Caco-2 (cell line): ENCODE data around the gene GRID2IP. TPM values are rescaled to one million over a fixed set of nuclear protein-coding genes. Genes with fewer than 3 reads are reported as not detected.

Experiments used
- BruUV-seq: library from RNA; stranded (reverse); fragments of 400-500 nt; replicated peaks from 2 replicates; lab custom pipeline; 2021; lab: Mats Ljungman, UMichigan
- CTCF ChIA-PET: fragments of 300-600 bp; sonication (Branson Sonifier 250); formaldehyde crosslinking; loops from one replicate; lab custom pipeline; 2022; ENCODE audit warnings: antibody characterized with exemption; lab: Charles Lee
- POLR2A ChIA-PET: fragments of 300-600 bp; sonication (Branson Sonifier 250); formaldehyde crosslinking; loops from one replicate; lab custom pipeline; 2022; ENCODE audit warnings: antibody characterized with exemption; lab: Charles Lee
- DNase-seq, 2 experiments: peaks; one replicate each; pipeline versions ENCODE4 v3.0.0 to v3.0.0-alpha.2; 2020 to 2022
- H3K27me3 ChIP-seq: replicated peaks from 2 replicates; pipeline ENCODE4 v1.6.0; 2011; ENCODE audit warnings: low read length; ENCODE audit not compliant: control insufficient read depth, insufficient read depth
- H3K36me3 ChIP-seq: 2 replicates; pipeline ENCODE4 v1.5.1; 2011; ENCODE audit warnings: low read length; ENCODE audit not compliant: control insufficient read depth, insufficient read depth
- H3K4me1 ChIP-seq: fragments of 250-450 bp; sonication (Bioruptor Pico); 2 replicates; pipeline ENCODE4 v1.5.1; 2020; ENCODE audit warnings: mild to moderate bottlenecking
- H3K4me3 ChIP-seq: 2 replicates; pipeline ENCODE4 v1.5.1; 2011; ENCODE audit warnings: low read depth, mild to moderate bottlenecking, control low read depth, low read length
- H3K9me3 ChIP-seq: fragments of 250-450 bp; sonication (Bioruptor Pico); 2 replicates; pipeline ENCODE4 v1.5.1; 2020; ENCODE audit warnings: mild to moderate bottlenecking, moderate library complexity
- H3K27ac Mint-ChIP-seq: one replicate; pipeline ENCODE4 v1.8.0; 2022; ENCODE audit warnings: mixed read lengths; ENCODE audit not compliant: unreplicated experiment
- H3K27me3 Mint-ChIP-seq: one replicate; pipeline ENCODE4 v1.8.0; 2022; ENCODE audit warnings: mixed read lengths; ENCODE audit not compliant: insufficient read depth, unreplicated experiment
- H3K36me3 Mint-ChIP-seq: one replicate; pipeline ENCODE4 v1.8.0; 2022; ENCODE audit warnings: mild to moderate bottlenecking, mixed read lengths; ENCODE audit not compliant: insufficient read depth, unreplicated experiment
- H3K4me1 Mint-ChIP-seq: one replicate; pipeline ENCODE4 v1.8.0; 2022; ENCODE audit warnings: low read depth, mixed read lengths; ENCODE audit not compliant: unreplicated experiment
- H3K4me3 Mint-ChIP-seq: one replicate; pipeline ENCODE4 v1.8.0; 2022; ENCODE audit warnings: mild to moderate bottlenecking, moderate library complexity, mixed read lengths; ENCODE audit not compliant: unreplicated experiment
- H3K9me3 Mint-ChIP-seq: one replicate; pipeline ENCODE4 v1.8.0; 2022; ENCODE audit warnings: mixed read lengths; ENCODE audit not compliant: unreplicated experiment
- intact Hi-C: fragments of 100-400 bp; cut with micrococcal nuclease; formaldehyde crosslinking; loops from one replicate; pipeline ENCODE4 v1.10.0; 2022; ENCODE audit not compliant: unreplicated experiment
- total RNA-seq: library from RNA; stranded (reverse); gene quantifications from 2 replicates; pipeline ENCODE4 v1.2.3, GENCODE V29; 2022
- TF ChIP-seq, protein P1 (sequence below), 2 experiments: fragments of 200-600 bp in 1 of 2; IDR thresholded peaks; 1 replicate in 1 of 2; 2 replicates in 1 of 2; pipeline versions ENCODE4 v1.5.1 to v1.8.0; 2011 to 2022; ENCODE audit warnings: antibody characterized with exemption in 1 of 2, control low read depth in 1 of 2, inconsistent platforms in 1 of 2, low read depth in 1 of 2, low read length in 1 of 2, mild to moderate bottlenecking in 1 of 2, moderate library complexity in 1 of 2; ENCODE audit not compliant: insufficient read depth in 1 of 2, severe bottlenecking in 1 of 2, unreplicated experiment in 1 of 2

The GRID2IP gene
- total RNA-seq, 1 experiment from 2014 or later: 0.95 TPM

DNA sequence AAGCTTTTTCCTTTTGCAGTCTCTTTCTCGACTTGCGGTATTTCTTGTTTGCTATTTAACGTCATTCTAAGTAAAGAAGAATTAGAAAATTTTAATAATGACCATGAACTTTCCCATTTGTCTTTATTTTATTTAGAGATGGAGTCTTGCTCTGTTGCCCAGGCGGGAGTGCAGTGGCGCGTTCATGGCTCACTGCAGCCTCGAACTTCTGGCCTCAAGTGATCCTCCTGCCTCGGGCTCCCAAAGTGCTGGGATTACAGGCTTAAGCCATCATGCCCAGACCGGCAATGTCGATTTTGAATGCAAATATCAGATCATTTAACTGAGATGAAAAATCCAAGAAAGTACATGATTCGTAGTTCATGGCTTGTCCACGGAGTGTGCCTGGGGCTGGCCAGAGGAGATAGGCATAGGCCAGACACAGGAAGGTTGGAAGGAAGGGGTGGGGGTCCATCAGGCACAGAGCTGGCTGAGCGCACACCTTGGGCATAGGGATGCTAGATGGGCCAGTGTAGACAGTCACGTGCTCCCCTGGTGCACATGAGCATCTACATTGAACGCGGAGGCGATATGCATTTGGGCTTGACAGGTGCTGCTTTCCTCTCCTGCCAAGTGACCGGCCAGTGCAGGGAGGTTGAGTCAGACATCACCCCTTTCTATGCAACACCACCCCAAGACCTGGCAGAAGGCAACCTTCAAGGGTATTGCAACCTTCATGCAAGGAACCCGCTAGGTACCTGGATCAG, 64.7 kb downstream of the GRID2IP start:
- BruUV-seq: no TSS peak
- H3K9me3 ChIP-seq: no peaks in the 10 kb centered on the region
- ChIA-PET POLR2A (no interaction called here), CTCF (no interaction called here)
- H3K4me3 ChIP-seq: no peak overlapping the region
- H3K4me1 Mint-ChIP-seq: peaks cover under 1% of the 10 kb centered on the region
- H3K36me3 Mint-ChIP-seq: peaks cover 23% of the 10 kb centered on the region
- no peaks in the 10 kb centered on the region for H3K36me3 ChIP-seq
- intact Hi-C loops: no loop called here
- no peak overlapping the region for H3K4me3 Mint-ChIP-seq
- TF ChIP-seq, protein P1, sequence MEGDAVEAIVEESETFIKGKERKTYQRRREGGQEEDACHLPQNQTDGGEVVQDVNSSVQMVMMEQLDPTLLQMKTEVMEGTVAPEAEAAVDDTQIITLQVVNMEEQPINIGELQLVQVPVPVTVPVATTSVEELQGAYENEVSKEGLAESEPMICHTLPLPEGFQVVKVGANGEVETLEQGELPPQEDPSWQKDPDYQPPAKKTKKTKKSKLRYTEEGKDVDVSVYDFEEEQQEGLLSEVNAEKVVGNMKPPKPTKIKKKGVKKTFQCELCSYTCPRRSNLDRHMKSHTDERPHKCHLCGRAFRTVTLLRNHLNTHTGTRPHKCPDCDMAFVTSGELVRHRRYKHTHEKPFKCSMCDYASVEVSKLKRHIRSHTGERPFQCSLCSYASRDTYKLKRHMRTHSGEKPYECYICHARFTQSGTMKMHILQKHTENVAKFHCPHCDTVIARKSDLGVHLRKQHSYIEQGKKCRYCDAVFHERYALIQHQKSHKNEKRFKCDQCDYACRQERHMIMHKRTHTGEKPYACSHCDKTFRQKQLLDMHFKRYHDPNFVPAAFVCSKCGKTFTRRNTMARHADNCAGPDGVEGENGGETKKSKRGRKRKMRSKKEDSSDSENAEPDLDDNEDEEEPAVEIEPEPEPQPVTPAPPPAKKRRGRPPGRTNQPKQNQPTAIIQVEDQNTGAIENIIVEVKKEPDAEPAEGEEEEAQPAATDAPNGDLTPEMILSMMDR (IDR thresholded peaks at IDR 0.05; ENCODE audit: insufficient read depth in 1 of 2, low read depth in 1 of 2, low read length in 1 of 2, severe bottlenecking in 1 of 2, unreplicated experiment in 1 of 2): no peak
- no peaks in the 10 kb centered on the region for H3K27me3 ChIP-seq
- H3K9me3 Mint-ChIP-seq: no peaks in the 10 kb centered on the region
- H3K27me3 Mint-ChIP-seq: no peaks in the 10 kb centered on the region
- no peak for DNase-seq
- no peak overlapping the region for H3K27ac Mint-ChIP-seq
- peaks cover 19% of the 10 kb centered on the region for H3K4me1 ChIP-seq

DNA sequence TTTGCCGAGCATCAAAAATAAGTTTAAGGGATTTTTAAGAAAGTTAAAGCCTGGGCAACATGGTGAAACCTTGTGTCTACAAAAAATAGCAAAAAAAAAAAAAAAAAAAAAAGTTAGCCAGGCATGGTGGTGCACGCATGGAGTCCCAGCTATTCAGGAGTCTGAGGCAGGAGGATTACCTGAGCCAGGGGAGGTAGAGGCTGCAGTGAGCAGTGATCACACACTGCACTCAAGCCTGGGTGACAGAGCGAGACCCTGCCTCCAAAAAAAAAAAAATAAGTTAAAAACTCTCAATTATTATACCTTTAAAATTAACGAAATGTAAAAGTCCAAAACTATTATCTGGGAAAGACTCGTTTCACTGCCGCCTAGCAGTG, 68.5 kb downstream of the GRID2IP start:
- no peak for DNase-seq
- H3K36me3 Mint-ChIP-seq: peaks cover 58% of the 10 kb centered on the region
- Histone ChIP-seq H3K4me1 (peaks cover 38% of the 10 kb centered on the region), H3K36me3 (no peaks in the 10 kb centered on the region; the same call in 1 of the 2 replicates), H3K4me3 (peak overlapping the region; percentile 82), H3K27me3 (no peaks in the 10 kb centered on the region), H3K9me3 (no peaks in the 10 kb centered on the region)
- peak overlapping the region; percentile 86 for H3K27ac Mint-ChIP-seq
- BruUV-seq: no TSS peak
- CTCF ChIA-PET: no interaction called here
- intact Hi-C loops: no loop called here
- peak overlapping the region; percentile 92 for H3K4me3 Mint-ChIP-seq
- TF ChIP-seq, protein P1 (IDR thresholded peaks at IDR 0.05; ENCODE audit: insufficient read depth in 1 of 2, low read depth in 1 of 2, low read length in 1 of 2, severe bottlenecking in 1 of 2, unreplicated experiment in 1 of 2): no peak
- no peaks in the 10 kb centered on the region for H3K27me3 Mint-ChIP-seq
- POLR2A ChIA-PET: no interaction called here
- H3K9me3 Mint-ChIP-seq: no peaks in the 10 kb centered on the region
- peaks cover 17% of the 10 kb centered on the region for H3K4me1 Mint-ChIP-seq

DNA sequence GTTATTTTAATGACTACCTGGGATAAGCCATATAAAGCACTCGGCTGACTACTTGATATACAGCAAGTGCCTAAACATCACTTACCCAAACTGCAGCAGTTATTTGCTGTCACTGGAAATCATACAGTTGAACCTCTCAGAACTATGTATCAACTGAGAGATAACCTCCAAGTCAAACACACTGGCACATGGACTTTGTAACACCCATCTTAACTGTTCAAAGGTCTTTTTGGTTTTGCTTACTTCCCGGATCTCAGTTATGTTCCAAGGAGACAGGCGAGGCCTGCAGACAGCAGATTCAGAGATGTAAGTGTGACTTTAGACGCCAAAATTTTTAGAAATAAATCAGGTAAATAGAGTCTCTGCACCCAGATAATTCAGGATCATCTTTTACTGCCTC, 69.0 kb downstream of the GRID2IP start:
- POLR2A ChIA-PET: no interaction called here
- TSS peak; percentile 44 for BruUV-seq
- H3K4me3 ChIP-seq: peak overlapping the region; percentile 82
- peaks cover 42% of the 10 kb centered on the region for H3K4me1 ChIP-seq
- Mint-ChIP-seq H3K9me3 (no peaks in the 10 kb centered on the region), H3K36me3 (peaks cover 62% of the 10 kb centered on the region), H3K4me3 (peak overlapping the region; percentile 92), H3K4me1 (peaks cover 17% of the 10 kb centered on the region), H3K27ac (peak overlapping the region; percentile 86), H3K27me3 (no peaks in the 10 kb centered on the region)
- H3K27me3 ChIP-seq: no peaks in the 10 kb centered on the region
- intact Hi-C loops: no loop called here
- peak in 1 of 2 experiments; percentile 64 for DNase-seq
- CTCF ChIA-PET: no interaction called here
- TF ChIP-seq, protein P1 (IDR thresholded peaks at IDR 0.05; ENCODE audit: insufficient read depth in 1 of 2, low read depth in 1 of 2, low read length in 1 of 2, severe bottlenecking in 1 of 2, unreplicated experiment in 1 of 2): no peak
- H3K9me3 ChIP-seq: no peaks in the 10 kb centered on the region
- H3K36me3 ChIP-seq: no peaks in the 10 kb centered on the region; the same call in 1 of the 2 replicates
